OCI-LY3 (cell line): ENCODE data around the gene C2CD2L.

Experiments used
- H2AFZ ChIP-seq: fragments of 200-600, 300-600 bp; shearing (Covaris generic); 2 replicates; pipeline ENCODE4 v1.6.0; 2014; ENCODE audit warnings: antibody characterized with exemption, low read depth, low read length
- H3K27ac ChIP-seq: fragments of 200-600, 300-600 bp; sonication (generic); 2 replicates; pipeline ENCODE4 v1.5.1; 2014; ENCODE audit warnings: mild to moderate bottlenecking, low read length, moderate library complexity, mixed read lengths
- H3K27me3 ChIP-seq: fragments of 200-600, 300-600 bp; sonication (generic); 2 replicates; pipeline ENCODE4 v1.6.1; 2014; ENCODE audit warnings: low read depth, low read length, mixed read lengths
- H3K36me3 ChIP-seq: fragments of 200-600, 300-600 bp; sonication (generic); replicated peaks from 2 replicates; pipeline ENCODE3; 2014; ENCODE audit warnings: low read depth, low read length, mixed read lengths
- H3K4me1 ChIP-seq: fragments of 300-600, 200-600 bp; sonication (generic); 2 replicates; pipeline ENCODE4 v1.6.1; 2014; ENCODE audit warnings: low read length, mixed read lengths
- H3K4me2 ChIP-seq: fragments of 200-600, 300-600 bp; sonication (generic); 2 replicates; pipeline ENCODE4 v1.6.1; 2014; ENCODE audit warnings: low read length, mixed read lengths
- H3K4me3 ChIP-seq: fragments of 300-600, 200-600 bp; sonication (generic); 2 replicates; pipeline ENCODE4 v1.5.1; 2014; ENCODE audit warnings: antibody characterized with exemption, mild to moderate bottlenecking, low read length, moderate library complexity
- H3K79me2 ChIP-seq: fragments of 300-600, 200-600 bp; shearing (Covaris generic); 2 replicates; pipeline ENCODE4 v1.6.1; 2014; ENCODE audit warnings: mild to moderate bottlenecking, low read length, mixed read lengths
- H3K9ac ChIP-seq: fragments of 300-600, 200-600 bp; shearing (Covaris generic); 2 replicates; pipeline ENCODE4 v1.6.0; 2014; ENCODE audit warnings: mild to moderate bottlenecking, low read length, moderate library complexity
- H3K9me3 ChIP-seq: fragments of 200-600, 300-600 bp; shearing (Covaris generic); 2 replicates; pipeline ENCODE4 v1.6.1; 2014; ENCODE audit warnings: low read length, mixed read lengths; ENCODE audit not compliant: insufficient read depth
- H4K20me1 ChIP-seq: fragments of 200-600, 300-600 bp; sonication (generic); 2 replicates; pipeline ENCODE4 v1.6.1; 2016; ENCODE audit warnings: low read length, mixed read lengths; ENCODE audit not compliant: insufficient read depth
- CTCF ChIP-seq: fragments of 200-600, 300-600 bp; sonication (generic); IDR thresholded peaks from 2 replicates; pipeline ENCODE4 v1.5.1; 2014; ENCODE audit warnings: antibody characterized with exemption, low read length, low read depth
- EZH2phosphoT487 ChIP-seq: fragments of 200-600 bp; shearing (Covaris generic); IDR thresholded peaks from 2 replicates; pipeline ENCODE4 v1.6.1; 2018; ENCODE audit warnings: antibody characterized with exemption, mixed run types, low read depth

Gene C2CD2L

GRCh38 chr11:119153049-119153818, 46.1 kb downstream of the C2CD2L start:
- Histone ChIP-seq H3K9ac (no peak overlapping the region), H3K9me3 (no peaks in the 10 kb centered on the region), H3K36me3 (no peaks in the 10 kb centered on the region), H3K79me2 (no peaks in the 10 kb centered on the region), H3K4me1 (peaks cover 17% of the 10 kb centered on the region), H3K27me3 (peaks cover 25% of the 10 kb centered on the region), H3K4me2 (no peak overlapping the region), H4K20me1 (no peaks in the 10 kb centered on the region), H3K4me3 (no peak overlapping the region), H3K27ac (no peak overlapping the region), H2AFZ (no peak overlapping the region)
- no peak for TF ChIP-seq CTCF
- no peak for TF ChIP-seq EZH2phosphoT487

- Histone ChIP-seq H3K36me3 (no peaks in the 10 kb centered on the region), H3K27me3 (peaks cover 25% of the 10 kb centered on the region), H2AFZ (no peak overlapping the region), H3K9ac (no peak overlapping the region), H3K27ac (no peak overlapping the region), H3K4me2 (no peak overlapping the region), H3K9me3 (no peaks in the 10 kb centered on the region), H3K79me2 (no peaks in the 10 kb centered on the region), H4K20me1 (no peaks in the 10 kb centered on the region), H3K4me1 (peaks cover 12% of the 10 kb centered on the region), H3K4me3 (no peak overlapping the region)
- TF ChIP-seq EZH2phosphoT487 (no peak), CTCF (no peak)
Measured at GRCh38 chr11:119154178-119154577, 47.0 kb downstream of the C2CD2L start.

GRCh38 chr11:119155733-119156492, 48.8 kb downstream of the C2CD2L start:
- H3K4me3 ChIP-seq: no peak overlapping the region
- no peaks in the 10 kb centered on the region for H3K9me3 ChIP-seq
- no peaks in the 10 kb centered on the region for H3K79me2 ChIP-seq
- peaks cover 4% of the 10 kb centered on the region for H3K4me1 ChIP-seq
- no peak overlapping the region for H3K9ac ChIP-seq
- H3K27me3 ChIP-seq: peaks cover 13% of the 10 kb centered on the region
- H4K20me1 ChIP-seq: no peaks in the 10 kb centered on the region
- no peak overlapping the region for H3K27ac ChIP-seq
- TF ChIP-seq EZH2phosphoT487 (no peak), CTCF (peak; percentile 20; the same call in 1 of the 2 replicates)
- H2AFZ ChIP-seq: no peak overlapping the region
- no peaks in the 10 kb centered on the region for H3K36me3 ChIP-seq
- no peak overlapping the region for H3K4me2 ChIP-seq

DNA sequence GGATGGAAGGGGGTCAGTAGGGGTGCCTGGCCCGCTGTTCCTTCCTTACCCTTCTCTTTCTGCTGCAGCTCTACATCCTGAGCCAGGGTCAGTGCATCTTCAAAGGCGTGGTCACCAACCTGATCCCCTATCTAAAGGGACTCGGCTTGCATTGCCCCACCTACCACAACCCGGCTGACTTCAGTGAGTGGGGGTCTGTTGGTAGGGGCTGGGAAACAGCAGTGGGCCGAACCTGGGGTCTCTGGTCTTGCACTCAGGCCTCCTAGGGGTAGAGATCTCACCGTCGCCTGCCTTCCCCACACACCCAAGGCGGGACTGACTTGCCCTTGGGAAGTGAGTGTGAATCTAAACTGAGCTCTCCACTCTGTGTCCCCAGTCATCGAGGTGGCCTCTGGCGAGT, 49.4 kb downstream of the C2CD2L start:
- no peak overlapping the region for H3K4me3 ChIP-seq

More for the DNA sequence above, 49.4 kb downstream of the C2CD2L start:
- peaks cover 13% of the 10 kb centered on the region for H3K27me3 ChIP-seq
- no peak overlapping the region for H2AFZ ChIP-seq
- no peaks in the 10 kb centered on the region for H3K36me3 ChIP-seq
- no peak overlapping the region for H3K4me2 ChIP-seq
- TF ChIP-seq EZH2phosphoT487 (no peak), CTCF (no peak)
- no peaks in the 10 kb centered on the region for H3K79me2 ChIP-seq
- H3K27ac ChIP-seq: no peak overlapping the region
- no peaks in the 10 kb centered on the region for H3K9me3 ChIP-seq
- H3K4me1 ChIP-seq: no peaks in the 10 kb centered on the region
- H3K9ac ChIP-seq: no peak overlapping the region
- H4K20me1 ChIP-seq: no peaks in the 10 kb centered on the region
